GM21786 (cell line): ENCODE results near the gene SLC37A1.

Source experiments
- ATAC-seq: cut with Tn5 transposase; IDR thresholded peaks from one replicate; pipeline ENCODE4 v1.9.1; 2021; ENCODE audit not compliant: unreplicated experiment

The SLC37A1 gene

DNA sequence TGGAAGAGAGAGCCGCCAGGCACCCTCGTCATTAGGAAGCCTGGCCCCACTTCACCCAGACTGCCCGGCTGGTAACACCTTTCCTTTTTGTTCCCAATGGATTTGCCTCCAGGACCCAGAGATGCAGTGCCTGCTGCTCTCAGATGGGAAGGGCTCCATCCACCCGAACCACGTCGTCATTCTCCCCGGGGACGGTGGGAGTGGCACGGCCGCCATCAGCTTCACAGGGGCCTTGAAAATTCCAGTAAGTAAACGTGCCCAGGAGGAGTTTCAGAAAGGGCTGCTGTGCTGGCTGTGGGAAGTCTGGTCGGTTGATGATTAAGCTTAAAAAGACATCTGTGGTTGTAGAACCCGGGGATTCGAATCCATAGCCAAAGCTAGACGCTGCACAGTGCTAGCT is 45.2 kb downstream of the SLC37A1 start:
- no peak for ATAC-seq

DNA sequence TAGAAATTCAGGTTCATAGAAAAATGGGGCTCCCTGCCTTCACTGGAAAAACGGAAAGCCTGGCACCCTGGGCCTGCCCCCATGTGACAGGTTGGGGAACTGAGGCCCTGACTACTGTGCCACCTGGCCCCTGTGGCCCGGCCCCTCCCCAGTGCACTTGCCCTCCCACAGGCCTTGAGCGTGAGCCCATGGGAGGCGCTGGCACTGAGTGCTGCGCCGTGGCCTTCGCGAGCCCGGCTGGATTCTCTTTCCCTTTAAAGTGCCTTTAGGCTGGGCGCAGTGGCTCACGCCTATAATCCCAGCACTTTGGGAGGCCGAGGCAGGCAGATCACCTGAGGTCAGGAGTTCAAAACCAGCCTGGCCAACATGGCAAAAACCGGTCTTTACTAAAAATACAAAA is 45.7 kb downstream of the SLC37A1 start:
- ATAC-seq = no peak

DNA sequence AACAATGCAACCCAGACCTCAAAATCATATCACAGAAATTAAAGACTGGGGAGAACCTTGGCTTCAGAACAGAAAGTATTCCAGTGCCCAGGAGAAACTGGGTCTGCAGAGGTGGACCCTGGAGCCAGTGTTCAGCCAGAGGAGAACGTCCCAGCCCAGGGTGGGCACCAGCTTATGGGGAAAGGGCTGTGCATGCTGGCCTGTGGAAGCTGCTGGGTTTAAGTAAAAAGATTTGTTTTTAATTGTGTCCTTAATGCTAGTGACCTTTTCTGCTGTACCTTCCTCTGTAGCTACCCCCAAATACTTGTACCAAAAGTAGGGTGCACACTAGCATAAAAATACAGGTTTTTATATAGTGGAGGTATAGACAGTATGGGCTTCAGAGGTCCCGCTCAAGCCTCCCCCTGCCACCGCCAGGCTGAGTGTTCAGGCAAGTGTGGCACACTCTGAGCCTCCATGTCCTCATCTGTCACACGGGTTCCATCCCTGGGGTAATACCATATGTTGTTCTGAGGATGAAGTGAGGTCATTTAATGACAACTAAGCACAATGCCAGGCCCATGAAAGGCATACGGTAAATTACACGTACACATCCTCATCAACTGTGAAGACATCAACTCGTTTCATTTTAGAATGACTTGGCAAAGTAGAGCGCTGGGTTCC is 47.0 kb downstream of the SLC37A1 start:
- no peak for ATAC-seq

- peak; percentile 63 for ATAC-seq
Measured at GRCh38 chr21:42561762-42562650, 48.4 kb downstream of the SLC37A1 start.

DNA sequence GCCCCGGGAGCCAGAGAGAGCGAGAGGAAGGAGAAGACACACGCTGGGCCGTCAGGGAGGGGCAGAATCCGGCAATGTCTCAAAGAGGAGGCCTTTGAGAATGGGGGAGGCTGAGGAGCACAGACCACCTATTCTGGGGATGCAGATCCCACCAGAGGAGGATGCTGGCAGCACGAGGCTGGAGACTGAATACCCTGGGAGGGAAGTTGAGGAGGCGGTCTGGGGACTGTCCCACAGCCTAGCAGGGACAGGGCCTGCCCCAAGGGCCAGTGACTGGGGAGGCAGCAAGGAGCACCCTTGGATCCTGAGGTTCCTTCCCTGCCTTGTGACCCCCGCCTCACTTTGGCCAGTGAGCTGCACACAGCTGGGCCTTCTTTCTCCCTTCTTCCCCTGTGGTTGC is 49.2 kb downstream of the SLC37A1 start:
- ATAC-seq = no peak

DNA sequence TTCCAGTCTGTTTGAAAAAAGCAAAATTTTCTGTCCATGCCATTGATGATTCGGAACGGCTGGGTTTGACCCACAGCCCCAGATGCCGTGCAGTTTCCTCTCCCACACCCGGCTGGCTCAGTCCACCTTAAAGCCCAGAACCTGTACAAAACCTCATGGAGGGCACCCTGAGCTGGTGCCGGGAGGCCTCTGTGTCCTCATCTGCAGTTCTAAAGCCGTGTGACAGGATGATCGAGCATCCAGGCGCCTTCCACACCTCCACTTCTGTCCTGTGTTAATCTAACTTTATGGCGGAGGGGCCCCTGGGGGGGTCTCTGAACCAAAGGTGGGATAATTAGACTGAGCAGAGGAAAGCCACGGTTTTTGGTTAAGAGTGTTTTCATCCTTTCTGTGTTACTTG is 49.6 kb downstream of the SLC37A1 start:
- ATAC-seq = no peak

- ATAC-seq = no peak
Measured at GRCh38 chr21:42563686-42564085, 50.0 kb downstream of the SLC37A1 start.

DNA sequence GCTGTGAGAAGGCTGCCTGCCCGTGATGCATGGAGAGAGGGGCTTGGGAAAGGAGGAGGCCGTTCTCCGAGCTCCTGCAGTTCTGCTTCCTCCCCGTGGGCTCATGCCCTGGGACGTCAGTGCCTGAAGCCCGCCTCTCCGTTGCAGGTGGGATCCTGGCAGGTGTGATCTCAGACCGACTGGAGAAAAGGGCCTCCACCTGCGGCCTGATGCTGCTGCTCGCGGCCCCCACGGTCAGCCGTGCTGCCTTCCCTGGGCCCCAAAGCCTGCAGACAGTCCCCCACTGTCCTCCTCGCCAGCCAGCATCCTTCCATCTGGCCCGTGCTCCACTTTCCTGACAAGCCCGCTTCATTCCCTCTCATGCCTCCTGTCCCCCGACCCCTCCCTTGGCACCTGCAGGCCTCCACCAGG is 50.9 kb downstream of the SLC37A1 start:
- ATAC-seq = no peak

DNA sequence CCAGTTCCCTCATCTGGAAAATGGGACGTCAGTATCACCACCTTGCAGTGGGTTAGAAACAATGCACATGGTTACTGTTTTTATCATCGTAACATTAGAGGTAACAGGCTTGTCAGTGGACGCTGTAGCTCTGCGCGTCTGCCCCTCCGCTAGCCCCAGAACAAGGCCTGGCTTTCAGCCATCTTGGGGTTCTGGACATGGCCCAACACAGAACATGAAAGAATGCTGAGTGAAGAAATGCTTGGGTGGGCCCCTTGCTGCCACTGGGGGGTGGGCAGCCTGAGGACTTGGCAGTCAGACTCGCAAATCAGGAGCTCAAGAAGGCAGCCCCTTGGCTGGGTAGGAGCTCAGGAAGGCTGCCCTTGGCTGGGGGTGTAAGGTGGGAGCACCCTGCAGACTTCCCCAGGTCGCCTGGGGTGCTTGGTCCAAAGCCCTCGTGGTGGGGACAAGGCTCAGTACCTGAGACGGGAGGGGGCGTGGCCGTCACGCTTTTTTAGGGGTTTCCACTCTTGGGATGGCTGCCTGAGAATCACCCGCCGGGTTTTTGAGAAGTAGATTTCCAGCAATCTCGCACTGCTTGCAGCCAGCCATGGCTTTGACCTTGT is 51.7 kb downstream of the SLC37A1 start:
- no peak for ATAC-seq

DNA sequence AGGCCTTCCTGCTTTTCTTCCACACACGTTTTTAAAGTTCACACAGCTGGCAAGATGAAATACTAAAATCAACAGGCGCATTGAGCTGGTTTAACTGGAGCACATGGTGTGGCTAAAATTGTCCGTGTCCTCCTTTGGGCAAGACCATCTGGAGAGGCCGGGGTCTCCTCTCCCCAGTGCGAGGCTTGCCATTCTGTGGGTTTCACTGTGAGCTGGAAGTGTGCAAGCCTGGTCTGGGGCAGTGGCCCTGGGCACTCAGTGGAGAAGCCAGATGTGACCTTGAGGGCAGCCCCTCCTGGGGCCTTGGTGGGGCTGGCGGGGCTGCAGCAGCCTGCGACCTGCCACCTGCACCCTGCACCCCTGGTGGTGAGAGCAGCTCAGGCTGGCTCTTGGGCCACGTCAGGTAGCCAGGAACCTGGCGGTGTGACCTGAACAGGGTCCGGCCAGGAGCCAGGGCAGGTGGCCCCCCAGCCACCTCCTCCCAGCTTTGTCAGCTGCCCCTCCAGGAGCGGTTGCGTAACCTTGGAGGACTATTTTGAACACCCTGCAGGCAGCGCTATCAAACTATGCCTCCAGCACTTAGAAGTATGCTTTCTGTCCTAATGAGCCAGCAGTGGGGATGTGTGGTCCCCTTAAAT is 52.4 kb downstream of the SLC37A1 start:
- ATAC-seq = no peak

DNA sequence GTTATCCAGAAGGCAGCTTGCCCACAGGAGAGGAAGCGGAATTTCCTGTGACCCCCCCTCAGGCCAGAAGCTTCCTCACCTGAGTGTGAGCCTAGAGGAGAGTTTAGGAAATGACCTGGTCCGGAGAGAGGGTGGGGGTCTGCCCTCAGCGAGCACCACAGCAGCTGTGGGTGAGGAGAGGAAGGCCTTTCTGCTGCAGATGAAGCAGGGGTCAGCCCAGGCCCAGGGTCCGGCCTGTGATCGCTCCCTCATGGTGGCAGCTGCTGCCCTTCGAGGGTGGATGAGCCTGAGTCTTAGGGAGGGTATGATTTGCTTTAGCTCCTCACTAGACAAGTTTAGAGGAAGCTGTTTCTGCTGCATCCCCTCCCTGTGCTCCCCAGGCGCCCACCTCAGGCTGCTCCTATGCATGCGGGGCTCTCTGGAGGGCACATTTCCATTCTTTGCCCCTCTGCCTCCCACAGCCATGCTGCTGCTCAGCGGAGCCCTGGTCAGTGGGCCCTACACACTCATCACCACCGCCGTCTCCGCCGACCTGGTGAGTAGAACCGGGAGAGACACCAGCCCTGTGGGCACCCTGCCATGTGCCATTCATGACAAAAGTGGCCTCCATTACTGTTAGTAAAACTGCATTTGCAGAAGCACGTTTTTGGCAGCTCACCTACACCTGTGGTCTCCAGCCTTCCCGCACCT is 53.0 kb downstream of the SLC37A1 start:
- no peak for ATAC-seq

DNA sequence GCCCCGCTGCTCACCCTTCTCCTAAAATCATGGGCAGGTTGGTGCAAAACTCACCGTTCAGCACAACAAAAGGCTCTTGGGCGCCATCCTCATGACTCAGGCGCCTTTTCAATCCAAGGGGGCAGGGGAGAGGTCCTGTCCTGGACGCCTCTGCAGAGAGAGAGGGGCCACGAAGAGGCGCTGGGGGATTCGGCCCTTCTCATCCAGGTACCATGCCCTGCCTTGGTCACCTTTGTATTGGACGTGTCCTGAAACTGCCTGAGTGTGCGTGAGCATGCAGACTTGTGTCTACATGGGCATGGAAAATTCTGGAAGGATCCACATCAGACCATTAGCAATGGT is 53.5 kb downstream of the SLC37A1 start:
- no peak for ATAC-seq

GRCh38 chr21:42567861-42568260 is 54.2 kb downstream of the SLC37A1 start:
- ATAC-seq = no peak

DNA sequence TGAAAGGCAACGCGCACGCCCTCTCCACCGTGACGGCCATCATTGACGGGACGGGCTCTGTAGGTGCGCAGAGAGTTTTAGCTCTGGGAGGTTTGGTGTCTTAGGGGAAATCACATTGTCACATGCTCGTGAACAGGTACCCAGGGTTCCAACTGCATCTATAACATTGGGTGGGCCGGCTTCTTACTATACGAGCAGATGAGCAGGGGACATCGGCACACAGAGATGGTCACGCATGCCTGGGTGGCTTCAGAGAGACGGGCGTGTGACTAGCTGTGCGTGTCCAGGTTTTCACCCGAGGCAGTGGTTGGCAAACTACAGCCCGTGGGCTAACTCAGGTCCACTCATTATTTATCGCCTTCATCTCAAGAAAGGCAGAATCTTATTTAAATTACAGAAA is 54.7 kb downstream of the SLC37A1 start:
- no peak for ATAC-seq

DNA sequence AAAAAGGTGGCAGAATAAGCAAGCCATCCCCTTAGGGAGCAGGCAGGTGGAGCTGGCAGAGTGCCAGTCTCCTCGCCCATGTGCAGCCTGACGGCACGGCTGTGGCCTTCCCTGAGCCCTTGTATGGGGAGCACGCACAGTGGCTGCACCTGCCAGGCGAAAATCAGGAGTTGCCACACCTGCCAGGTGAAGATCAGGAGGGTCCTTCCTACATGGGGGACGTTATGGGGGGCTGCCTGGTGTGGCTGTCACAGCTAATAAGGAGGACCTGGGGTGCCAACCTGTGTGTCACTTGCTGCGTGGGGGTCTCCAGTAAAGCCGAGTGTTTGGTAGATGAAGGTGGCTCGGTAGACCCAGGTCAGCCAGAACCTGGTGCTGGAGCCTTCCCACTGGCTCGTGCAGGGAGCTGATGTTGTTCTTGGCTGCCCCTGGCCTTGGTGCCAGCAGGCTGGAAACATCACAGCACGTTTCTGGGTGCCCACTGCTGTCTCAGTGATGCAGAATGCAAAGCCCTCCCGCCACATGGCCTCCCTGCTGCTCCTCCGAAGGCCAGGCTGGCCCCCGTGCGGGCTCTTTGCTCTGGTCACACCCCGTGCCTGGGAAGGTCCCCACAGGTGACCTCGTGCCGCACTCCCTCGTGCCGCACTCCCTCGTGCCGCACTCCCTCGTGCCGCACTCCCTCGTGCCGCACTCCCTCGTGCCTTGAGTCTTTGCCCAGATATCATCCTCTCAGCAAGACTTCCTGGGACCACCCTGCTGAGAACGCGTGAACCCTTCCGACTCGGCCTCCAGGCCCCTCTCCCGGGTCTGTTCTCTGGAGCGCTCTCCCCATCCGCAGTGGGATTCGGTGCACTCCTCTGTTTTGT is 55.4 kb downstream of the SLC37A1 start:
- ATAC-seq = no peak

GRCh38 chr21:42569732-42570301 is 56.2 kb downstream of the SLC37A1 start:
- ATAC-seq = no peak

DNA sequence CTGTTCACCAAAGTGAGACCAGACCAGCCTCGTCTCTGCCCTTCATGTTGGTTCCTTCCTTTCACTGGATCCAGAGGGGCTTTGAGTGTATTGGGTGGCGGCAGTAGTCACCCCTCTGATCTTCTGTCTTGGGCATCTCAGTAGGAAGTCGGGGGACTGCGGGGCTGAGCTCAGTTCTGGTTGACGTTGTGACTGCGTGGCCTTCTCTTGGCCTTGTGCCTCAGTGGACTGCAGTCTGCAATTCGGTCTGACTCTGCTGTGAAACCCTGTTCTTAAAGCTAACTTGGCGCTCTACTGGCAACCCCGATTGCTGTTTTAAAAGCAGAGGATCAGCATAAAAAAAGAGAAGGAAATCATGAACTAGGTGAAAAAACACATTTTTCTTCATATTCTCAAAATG is 56.7 kb downstream of the SLC37A1 start:
- no peak for ATAC-seq

- no peak for ATAC-seq
Measured at GRCh38 chr21:42570841-42571387, 57.3 kb downstream of the SLC37A1 start.

DNA sequence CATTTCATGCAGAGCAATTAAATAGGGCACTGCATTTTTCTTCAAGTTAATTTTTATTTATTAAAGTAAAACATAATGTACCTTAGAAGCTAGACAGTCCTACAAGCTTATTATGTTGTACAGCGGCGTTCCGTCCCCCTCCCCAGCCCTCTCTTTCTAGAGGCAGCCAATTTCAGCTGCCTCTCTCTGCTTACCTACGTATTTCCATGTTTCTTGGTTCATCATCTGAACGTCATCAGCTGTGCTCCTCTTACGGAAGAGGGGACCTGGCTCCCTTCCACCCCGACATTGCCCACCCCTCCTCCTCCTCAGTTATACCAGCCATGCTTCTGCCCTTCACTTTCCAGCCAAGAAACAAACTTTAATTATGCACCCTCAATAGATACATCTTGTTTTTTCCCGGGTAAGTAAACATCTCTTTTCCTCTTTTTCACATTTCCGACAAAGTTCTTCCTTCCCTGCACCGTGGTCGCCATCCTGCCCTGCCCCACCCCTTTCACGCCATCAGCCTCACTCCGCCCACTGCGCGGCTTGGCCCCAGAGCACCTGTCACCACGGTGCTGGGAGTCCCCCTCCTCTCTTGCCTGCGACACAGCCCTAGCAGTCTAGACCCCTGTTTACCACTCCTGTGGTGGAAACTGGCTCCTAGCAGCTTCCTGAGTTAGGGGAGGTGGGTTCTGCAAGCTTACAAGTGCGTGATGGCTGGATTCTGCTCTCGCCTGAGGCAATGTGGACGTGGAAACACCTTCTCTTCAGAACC is 57.9 kb downstream of the SLC37A1 start:
- ATAC-seq = no peak
